Activated CD8-positive, alpha-beta memory T cell treated with anti-CD3 and anti-CD28 coated beads for 4 hours (primary cell): ENCODE data around the gene PIRT.
"Not testable (repeated sequence)": the region's sequence is repeated elsewhere in the genome, so short reads cannot be mapped to it uniquely, and the experiment has no call there.

ENCODE experiments used
- DNase-seq, 2 donors: peaks; one replicate each; pipeline ENCODE4 v3.0.0-alpha.2; 2020; ENCODE audit warnings: low read depth in 2 of 2

Gene PIRT

GRCh38 chr17:10837921-10838320 is at the start of gene PIRT:
TSS of gene PIRT (minus strand) at chr17:10838087. CDS start at chr17:10825645, 12,442 bp downstream.
- DNase-seq, result no peak

- no peak for DNase-seq
Observed at GRCh38 chr17:10881959-10882358, 44.1 kb upstream of the PIRT start.

GRCh38 chr17:10879190-10879836 is 41.4 kb upstream of the PIRT start:
- no peak for DNase-seq

GRCh38 chr17:10875984-10876555 is 38.2 kb upstream of the PIRT start:
- DNase-seq, result no peak

- DNase-seq, result no peak
Observed at GRCh38 chr17:10875430-10875851, 37.6 kb upstream of the PIRT start.

- DNase-seq, result no peak
Observed at GRCh38 chr17:10871914-10872313, 34.0 kb upstream of the PIRT start.

GRCh38 chr17:10870336-10871050 is 32.6 kb upstream of the PIRT start:
- DNase-seq, result no peak

GRCh38 chr17:10868744-10869143 is 30.9 kb upstream of the PIRT start:
- DNase-seq, result not testable (repeated sequence)

GRCh38 chr17:10859051-10859450 is 21.2 kb upstream of the PIRT start:
- DNase-seq, result no peak

GRCh38 chr17:10857976-10858375 is 20.1 kb upstream of the PIRT start:
- no peak for DNase-seq

- not testable (repeated sequence) for DNase-seq
Observed at GRCh38 chr17:10846636-10847035, 8.7 kb upstream of the PIRT start.

- no peak for DNase-seq
Observed at GRCh38 chr17:10845388-10845751, 7.5 kb upstream of the PIRT start.

GRCh38 chr17:10844621-10845387 is 6.9 kb upstream of the PIRT start:
- DNase-seq, result peak; percentile 46

GRCh38 chr17:10843811-10844210 is 5.9 kb upstream of the PIRT start:
- DNase-seq, result no peak

GRCh38 chr17:10842658-10843057 is 4.8 kb upstream of the PIRT start:
- no peak for DNase-seq

- no peak for DNase-seq
Observed at GRCh38 chr17:10838682-10839081, 795 bp upstream of the PIRT start.

- DNase-seq, result no peak
Observed at GRCh38 chr17:10836966-10837590, 809 bp downstream of the PIRT start.

GRCh38 chr17:10836145-10836544 is 1.7 kb downstream of the PIRT start:
- DNase-seq, result no peak

- no peak for DNase-seq
Observed at GRCh38 chr17:10831696-10832095, 6.2 kb downstream of the PIRT start.

GRCh38 chr17:10827898-10828552 is 9.9 kb downstream of the PIRT start:
- DNase-seq, result no peak

GRCh38 chr17:10824874-10825273 is 13.0 kb downstream of the PIRT start:
- DNase-seq, result no peak
